A204.1 (cell line): ENCODE data around the gene AAMDC.

Experiments used
- FAIRE-seq: peaks from 2 replicates; lab custom pipeline; 2012; peaks lifted over from hg19 to GRCh38; lab: Jason Lieb, UNC

The AAMDC gene

DNA sequence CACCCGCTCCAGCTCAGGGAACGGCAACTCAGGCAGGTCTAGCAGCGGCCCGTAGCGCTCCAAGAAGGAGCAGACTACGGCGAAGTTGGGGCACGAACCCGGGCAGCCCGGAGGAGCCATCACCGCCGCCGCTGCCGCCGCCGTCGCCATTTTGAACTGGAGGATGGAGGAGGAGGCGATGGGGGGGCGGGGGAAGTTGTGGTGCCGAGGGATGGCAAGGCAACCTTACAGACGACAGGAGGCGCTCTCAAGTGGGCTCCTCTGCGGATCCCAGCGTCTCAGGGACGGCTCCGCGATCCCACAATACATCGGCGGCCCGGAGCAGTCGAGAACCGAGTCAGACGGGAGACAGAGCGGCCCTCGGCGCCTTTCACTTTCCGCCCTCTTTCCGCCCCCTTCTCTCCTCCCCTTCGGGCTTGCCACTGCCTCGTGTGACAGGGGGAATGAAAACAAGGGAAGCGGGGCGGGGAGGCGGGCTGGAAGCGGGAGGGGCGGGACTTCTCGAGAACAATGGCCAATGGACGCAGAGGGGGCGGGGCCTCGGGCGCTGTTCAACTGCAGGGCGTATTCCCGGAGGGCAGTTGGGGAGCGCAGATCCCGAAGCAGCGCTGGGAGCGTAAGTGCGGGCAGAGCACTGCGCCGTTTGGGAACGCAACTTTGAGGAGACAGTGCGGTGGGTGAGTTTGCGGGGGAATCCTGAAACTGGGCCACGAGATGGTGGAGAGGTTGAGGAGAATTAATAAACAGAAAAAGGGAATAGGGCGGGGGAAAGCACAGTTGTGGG is at the start of gene AAMDC, which contains the start of gene RSF1:
TSS of gene AAMDC (plus strand) at position 580 of the 784 bp plus-strand sequence. CDS start 21,353 bp downstream, outside the sequence.
TSS of gene RSF1 (minus strand) at position 158 of the 784 bp plus-strand sequence. CDS start at position 150, 8 bp downstream.
- peak; percentile 90 for FAIRE-seq

GRCh38 chr11:77775936-77776335 is 45.0 kb upstream of the AAMDC start:
- FAIRE-seq, result no peak

- FAIRE-seq, result peak; percentile 86
Measured at GRCh38 chr11:77776455-77776854, 44.5 kb upstream of the AAMDC start.

- FAIRE-seq, result no peak
Measured at GRCh38 chr11:77778118-77778517, 42.8 kb upstream of the AAMDC start.

DNA sequence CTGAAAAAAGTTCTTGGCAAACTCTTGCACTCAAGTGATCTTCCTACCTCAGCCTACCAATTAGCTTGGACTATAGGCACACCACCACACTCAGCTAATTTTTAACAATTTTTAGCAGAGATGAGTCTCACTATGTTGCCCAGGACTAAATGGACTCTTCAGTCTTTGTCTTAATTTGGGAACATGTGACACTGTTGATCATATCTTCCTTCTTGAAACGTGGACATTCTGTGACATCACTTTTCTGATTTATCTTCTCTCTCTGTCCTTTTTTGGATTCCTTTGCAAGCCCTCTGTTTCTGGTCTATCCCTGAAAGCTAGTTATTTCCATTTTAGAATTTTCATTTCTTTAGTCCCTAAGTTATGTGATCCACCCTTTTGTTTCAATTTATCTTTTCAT is 42.4 kb upstream of the AAMDC start:
- no peak for FAIRE-seq

DNA sequence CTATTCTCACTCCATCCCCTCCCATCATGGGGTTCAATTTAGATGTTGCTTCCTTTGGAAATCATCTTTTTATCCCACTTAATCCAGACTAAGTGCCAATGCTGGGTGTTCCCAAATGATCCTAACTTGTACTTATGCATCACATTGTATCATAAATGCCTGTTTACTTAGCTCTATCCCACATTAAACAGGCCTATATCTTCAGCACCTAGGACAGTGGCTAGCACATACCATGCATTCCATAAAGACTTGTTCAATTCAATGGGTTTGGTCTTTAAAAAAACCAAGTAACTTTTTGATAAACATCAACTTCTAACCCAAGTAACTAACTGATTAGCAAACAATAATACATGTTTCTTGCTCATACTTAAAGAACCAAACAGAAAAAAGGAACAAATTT is 41.0 kb upstream of the AAMDC start:
- no peak for FAIRE-seq

GRCh38 chr11:77783025-77783424 is 37.9 kb upstream of the AAMDC start:
- FAIRE-seq, result no peak

DNA sequence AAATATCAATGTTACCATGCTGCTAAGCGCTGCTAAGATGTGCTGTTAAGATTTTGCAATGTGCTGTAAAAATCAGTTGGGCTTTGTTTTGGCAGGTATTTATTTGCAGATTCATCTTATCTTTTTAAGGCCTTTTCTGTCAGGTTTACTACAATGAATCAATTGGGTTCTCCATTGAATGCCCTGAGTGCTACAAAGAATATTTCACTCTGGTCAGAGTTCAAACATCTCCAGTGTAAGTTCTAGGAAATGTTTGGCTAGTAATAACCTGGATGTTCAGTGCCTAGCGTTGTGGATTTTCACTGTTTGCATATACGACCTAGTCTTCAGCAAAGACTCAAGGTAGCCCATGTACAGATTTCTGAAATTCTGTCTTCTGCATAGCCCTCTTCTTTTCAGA is 36.4 kb upstream of the AAMDC start:
- FAIRE-seq, result no peak

DNA sequence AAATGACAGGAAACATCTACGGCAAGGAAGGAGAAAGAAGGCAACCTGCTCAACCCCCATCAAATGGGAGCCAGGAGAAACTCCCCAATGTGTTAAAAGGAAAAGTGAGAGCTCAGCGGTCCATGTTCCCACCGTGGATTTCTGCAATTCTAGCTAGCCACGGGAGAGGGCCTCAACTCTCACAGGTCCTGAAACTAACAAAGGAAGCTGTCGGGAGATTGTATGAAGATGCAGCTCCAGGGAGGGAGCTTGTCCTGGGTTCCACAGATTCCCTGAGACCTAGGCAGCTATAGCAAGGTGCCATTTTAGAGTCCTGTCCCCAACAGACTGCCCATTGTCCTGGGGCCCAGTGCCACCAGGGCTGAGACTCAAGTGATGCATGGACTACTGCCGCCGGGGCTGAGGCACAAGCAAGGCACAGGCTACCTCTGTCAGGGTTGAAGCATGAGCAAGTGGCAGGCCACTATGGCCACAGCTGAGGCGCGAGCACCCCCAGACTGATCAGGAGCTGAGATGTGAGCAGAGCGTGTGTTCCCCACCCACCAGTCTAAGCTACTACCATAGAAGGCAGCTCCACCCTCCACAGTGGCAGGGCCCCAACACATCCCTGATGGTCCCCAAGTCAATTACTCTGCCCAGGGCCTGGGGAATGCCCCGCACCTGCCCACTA is 31.7 kb upstream of the AAMDC start:
- no peak for FAIRE-seq

DNA sequence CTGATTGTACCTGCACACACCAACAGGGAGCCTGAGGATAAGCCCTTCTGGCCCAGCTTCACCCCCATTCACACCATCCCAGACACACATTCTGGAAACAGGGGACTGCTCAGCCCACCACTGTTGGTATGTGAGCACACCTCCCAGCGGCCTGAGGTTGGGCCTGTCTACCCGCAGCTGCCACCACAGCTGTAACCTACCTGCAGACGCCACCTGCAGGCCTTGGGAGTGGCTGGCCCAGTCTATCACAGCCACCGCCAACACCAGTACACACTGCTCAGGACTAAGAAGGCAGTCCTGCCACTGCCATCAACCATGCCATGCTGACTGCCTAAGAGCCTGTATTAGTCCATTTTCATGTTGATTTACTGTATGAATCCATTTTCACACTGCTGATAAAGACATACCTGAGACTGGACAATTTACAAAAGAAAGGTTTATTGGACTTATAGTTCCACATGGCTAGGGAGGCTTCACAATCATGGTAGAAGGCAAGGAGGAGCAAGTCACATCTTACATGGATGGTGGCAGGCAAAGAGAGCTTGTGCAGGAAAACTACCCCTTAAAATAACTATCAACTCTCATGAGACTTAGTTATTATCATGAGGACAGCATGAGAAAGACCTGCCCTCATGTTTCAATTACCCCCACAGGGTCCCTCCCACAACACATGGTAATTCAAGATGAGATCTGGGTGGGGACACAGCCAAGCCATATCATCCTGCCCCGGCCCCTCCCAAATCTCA is 31.0 kb upstream of the AAMDC start:
- FAIRE-seq, result no peak

GRCh38 chr11:77791301-77791700 is 29.6 kb upstream of the AAMDC start:
- FAIRE-seq, result no peak

DNA sequence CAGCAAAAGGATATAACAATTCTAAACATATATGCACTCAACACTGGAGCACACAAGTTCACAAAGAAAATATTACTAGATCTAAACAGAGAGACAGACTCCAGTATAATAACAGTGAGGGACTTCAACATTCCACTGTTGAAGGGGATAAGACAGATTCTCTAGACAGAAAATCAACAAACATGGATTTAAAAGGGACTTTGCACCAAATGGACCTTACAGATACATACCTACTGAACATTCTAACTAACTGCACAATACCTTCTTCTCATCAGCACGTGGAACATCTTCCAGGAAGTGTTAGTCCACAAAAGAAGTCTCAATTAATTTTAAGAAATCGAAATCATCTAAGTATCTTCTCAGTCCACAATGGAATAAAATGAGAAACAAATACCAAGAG is 27.0 kb upstream of the AAMDC start:
- no peak for FAIRE-seq

GRCh38 chr11:77799338-77799737 is 21.6 kb upstream of the AAMDC start:
- FAIRE-seq, result no peak

- no peak for FAIRE-seq
Measured at GRCh38 chr11:77800449-77800848, 20.5 kb upstream of the AAMDC start.

DNA sequence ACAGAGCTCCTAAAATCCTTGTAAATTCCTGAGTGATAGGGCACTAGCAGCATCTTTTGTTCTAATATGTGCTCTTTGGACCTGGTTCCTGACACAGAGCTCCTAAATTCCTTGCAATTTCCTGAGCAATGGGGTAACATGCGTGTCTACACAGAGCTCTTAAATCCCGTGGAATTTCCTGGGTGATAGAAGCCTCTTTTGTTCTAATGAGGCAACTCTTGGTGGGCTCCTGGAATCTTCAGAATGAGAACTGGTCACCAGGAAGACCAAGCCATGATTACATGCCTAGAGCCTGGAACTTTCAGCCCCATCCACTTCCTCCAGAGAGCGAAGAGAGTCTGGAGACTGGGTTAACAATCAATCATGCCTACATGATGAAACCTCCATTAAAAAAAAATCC is 19.5 kb upstream of the AAMDC start:
- no peak for FAIRE-seq

DNA sequence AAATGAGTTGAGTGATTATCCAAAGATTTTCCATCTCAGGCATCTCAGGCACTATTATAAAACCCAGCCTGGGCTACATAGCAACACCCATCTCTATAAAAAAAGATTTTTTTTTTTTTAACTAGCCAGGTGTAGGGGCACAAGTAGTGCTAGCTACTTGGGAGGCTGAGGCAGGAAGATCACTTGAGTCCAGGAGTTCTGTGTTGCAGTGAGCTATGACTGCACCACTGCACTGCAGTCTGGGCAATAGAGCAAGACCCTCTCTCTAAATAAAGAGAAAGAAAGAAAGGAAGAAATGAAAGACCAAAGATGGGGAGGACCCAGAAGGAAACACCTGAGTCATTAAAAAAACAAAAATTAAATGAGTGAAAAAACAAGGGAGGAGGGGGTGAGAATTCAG is 14.5 kb upstream of the AAMDC start:
- no peak for FAIRE-seq

- no peak for FAIRE-seq
Measured at GRCh38 chr11:77806993-77807392, 14.0 kb upstream of the AAMDC start.

DNA sequence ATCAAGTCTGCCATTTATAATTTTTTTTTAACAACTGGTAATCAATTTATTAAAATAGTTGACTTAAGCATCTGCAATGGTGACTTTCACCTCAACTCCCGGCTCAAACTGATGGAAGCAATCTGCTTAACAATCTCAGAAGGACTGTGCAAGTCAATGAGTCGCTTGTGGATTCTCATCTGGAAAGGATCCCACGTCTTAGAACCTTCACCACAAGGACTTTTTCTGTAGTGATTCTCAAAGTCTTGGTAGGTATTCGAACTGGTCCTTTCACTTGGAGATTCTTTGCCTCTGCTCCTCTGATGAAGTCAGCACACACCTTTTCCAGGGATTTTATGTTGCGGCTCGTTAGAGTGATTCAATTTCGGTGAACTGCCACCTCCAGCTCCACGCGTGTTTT is 7.7 kb upstream of the AAMDC start:
- FAIRE-seq, result no peak

GRCh38 chr11:77814848-77815247 is 6.1 kb upstream of the AAMDC start:
- no peak for FAIRE-seq

GRCh38 chr11:77815459-77815858 is 5.5 kb upstream of the AAMDC start:
- no peak for FAIRE-seq

DNA sequence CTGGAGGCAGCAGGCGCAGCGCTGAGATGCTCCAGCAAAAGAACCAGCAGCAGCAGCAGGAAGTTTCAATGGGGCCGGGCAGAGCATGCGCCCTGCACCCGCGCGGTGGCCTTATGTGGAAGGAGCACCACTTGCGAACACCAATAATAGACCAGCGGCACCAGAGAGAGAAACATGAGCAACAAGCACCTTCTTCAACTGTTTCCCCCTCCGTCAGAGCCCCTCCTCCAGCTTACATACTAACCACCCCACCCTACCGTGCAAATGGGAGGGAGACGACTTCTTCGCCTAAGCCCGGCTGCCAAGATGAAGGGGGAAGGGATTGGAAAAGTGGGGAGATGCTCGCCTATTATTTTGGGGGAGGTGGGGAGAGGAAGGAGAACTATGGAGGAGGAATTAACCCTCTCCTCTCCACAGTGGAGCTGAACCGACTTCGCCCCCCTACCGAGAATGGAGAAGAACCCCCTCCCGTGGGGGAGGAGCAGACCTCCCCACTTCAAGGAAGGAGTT is 1.5 kb upstream of the AAMDC start:
- peak; percentile 6 for FAIRE-seq

GRCh38 chr11:77819921-77820564 is 901 bp upstream of the AAMDC start:
- no peak for FAIRE-seq
